ENCODE measurements around the gene TMEM132C.

TMEM132C gene

GRCh38 chr12:128680555-128680954 lies 413.6 kb downstream of the TMEM132C start:
- DNase-seq, result no peak

- no peak for DNase-seq
Observed at GRCh38 chr12:128682548-128683275, 415.7 kb downstream of the TMEM132C start.

- no peak for DNase-seq
Observed at GRCh38 chr12:128684352-128684751, 417.4 kb downstream of the TMEM132C start.

- no peak for DNase-seq
Observed at GRCh38 chr12:128685903-128686475, 419.0 kb downstream of the TMEM132C start.

GRCh38 chr12:128687851-128688250 lies 420.9 kb downstream of the TMEM132C start:
- DNase-seq, result no peak

GRCh38 chr12:128690641-128691040 lies 423.7 kb downstream of the TMEM132C start:
- DNase-seq, result no peak

GRCh38 chr12:128693115-128693514 lies 426.1 kb downstream of the TMEM132C start:
- DNase-seq, result no peak

- DNase-seq, result no peak
Observed at GRCh38 chr12:128693771-128694170, 426.8 kb downstream of the TMEM132C start.

- no peak for DNase-seq
Observed at GRCh38 chr12:128694445-128694844, 427.5 kb downstream of the TMEM132C start.

GRCh38 chr12:128695697-128696096 lies 428.7 kb downstream of the TMEM132C start:
- no peak for DNase-seq

- DNase-seq, result no peak
Observed at GRCh38 chr12:128698301-128698972, 431.5 kb downstream of the TMEM132C start.

- DNase-seq, result no peak
Observed at GRCh38 chr12:128699106-128699505, 432.1 kb downstream of the TMEM132C start.

GRCh38 chr12:128702371-128702770 lies 435.4 kb downstream of the TMEM132C start:
- DNase-seq, result no peak

GRCh38 chr12:128705140-128705539 lies 438.2 kb downstream of the TMEM132C start:
- no peak for DNase-seq

- DNase-seq, result no peak
Observed at GRCh38 chr12:128707488-128707887, 440.5 kb downstream of the TMEM132C start.

GRCh38 chr12:128708789-128709188 lies 441.8 kb downstream of the TMEM132C start:
- no peak for DNase-seq

- DNase-seq, result no peak
Observed at GRCh38 chr12:128709660-128710059, 442.7 kb downstream of the TMEM132C start.

- DNase-seq, result no peak
Observed at GRCh38 chr12:128711486-128711885, 444.5 kb downstream of the TMEM132C start.

GRCh38 chr12:128712622-128713021 lies 445.7 kb downstream of the TMEM132C start:
- DNase-seq, result no peak

- no peak for DNase-seq
Observed at GRCh38 chr12:128715485-128715884, 448.5 kb downstream of the TMEM132C start.

GRCh38 chr12:128724468-128725046 lies 457.6 kb downstream of the TMEM132C start:
- no peak for DNase-seq

- no peak for DNase-seq
Observed at GRCh38 chr12:128726886-128727285, 459.9 kb downstream of the TMEM132C start.

GRCh38 chr12:128727461-128727860 lies 460.5 kb downstream of the TMEM132C start:
- no peak for DNase-seq

- no peak for DNase-seq
Observed at GRCh38 chr12:128727999-128728398, 461.0 kb downstream of the TMEM132C start.

All from NCI-H1092 (cell line).